Endothelial cell of coronary artery (primary cell): Measurements from ENCODE around the gene RELL2. TPM values are rescaled to one million over a fixed set of nuclear protein-coding genes. Genes with fewer than 3 reads are reported as not detected.

ENCODE experiments used
- total RNA-seq: library from RNA; depleted of rRNA; stranded (reverse); fragments of >200 nt; gene quantifications from 2 replicates; pipeline ENCODE4 v1.2.3, GENCODE V29; 2014

The RELL2 gene, protein sequence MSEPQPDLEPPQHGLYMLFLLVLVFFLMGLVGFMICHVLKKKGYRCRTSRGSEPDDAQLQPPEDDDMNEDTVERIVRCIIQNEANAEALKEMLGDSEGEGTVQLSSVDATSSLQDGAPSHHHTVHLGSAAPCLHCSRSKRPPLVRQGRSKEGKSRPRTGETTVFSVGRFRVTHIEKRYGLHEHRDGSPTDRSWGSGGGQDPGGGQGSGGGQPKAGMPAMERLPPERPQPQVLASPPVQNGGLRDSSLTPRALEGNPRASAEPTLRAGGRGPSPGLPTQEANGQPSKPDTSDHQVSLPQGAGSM
- 2.4 and 3.0 TPM in 2 replicates for total RNA-seq

DNA sequence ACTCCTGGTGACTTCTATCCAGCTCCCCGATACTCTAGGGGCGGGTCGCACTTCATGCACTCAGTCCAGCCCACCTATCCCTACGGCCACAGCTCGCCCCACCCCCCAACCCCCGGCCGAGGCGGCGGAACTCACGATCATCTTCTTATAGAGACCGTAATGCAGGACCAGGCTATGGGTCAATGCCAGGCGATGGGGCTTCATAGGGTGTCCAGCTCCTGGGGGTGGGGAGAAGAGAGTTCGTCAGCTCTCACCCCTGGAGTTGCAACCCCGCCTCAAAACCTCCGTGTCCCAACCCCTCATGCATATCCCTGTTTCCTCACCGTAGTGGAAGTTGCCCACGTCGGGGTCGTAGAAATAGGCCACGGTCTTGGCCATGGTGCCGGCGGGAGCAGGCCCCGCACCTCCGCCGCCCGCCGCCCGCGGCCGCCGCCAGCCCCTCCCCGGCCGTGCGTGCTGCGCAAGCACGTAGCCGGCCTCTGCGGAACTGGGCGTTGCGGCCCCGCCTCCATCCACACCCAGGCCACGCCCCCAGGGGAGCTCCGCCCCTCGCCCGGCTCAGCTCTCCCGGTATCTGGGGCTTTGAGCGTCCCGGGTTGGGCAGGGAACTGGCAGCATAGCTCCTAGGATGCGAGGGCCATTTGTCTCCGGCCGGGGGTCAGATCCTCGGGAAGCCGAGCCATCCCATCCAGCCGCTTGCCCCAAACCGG is at the start of gene RELL2, which contains the start of gene HDAC3:
TSS of gene RELL2 (plus strand) at position 585 of the 710 bp plus-strand sequence. CDS start 1,229 bp downstream, outside the sequence.
TSS of gene HDAC3 (minus strand) at position 437 of the 710 bp plus-strand sequence. CDS start at position 378, 59 bp downstream.

DNA sequence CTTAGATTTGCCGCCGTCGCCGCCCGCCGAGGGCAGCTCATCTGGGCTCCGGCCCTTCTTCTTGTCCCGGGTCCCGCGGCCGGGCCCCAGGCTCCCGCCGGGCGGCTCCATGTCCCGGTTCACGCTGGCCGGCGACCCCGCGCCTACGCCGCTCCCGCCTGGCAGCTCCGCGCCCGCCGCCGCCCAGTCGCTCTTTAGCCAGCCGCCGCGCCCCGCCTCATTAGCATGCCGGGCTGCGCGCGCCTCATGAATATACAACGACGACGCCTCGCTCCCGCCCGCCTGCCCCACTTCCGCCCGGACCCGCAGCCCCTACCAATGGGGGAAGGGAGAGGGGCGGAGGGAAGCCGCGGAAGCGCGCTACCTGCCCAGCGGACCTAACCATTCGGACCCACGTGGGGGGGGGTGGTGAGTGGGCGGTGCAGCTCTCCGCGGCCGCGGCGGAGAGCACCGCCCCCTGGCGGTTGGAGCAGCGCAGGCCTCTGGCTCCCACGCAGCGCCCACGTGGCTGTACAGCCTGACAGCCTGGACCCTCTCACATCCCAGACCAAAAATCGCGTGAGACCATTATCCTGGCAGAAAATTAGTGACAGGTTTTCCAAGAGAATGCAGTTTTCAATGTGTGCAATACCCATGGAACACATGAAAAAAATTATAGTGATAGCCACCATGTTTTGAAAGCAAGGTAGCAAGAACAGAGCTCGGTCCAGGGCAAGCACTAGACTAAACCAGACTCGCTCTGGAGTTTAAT is 17.8 kb upstream of the RELL2 start, which contains the start of gene DIAPH1:
TSS of gene DIAPH1 (minus strand) at position 197 of the 751 bp plus-strand sequence. CDS start at position 111, 86 bp downstream.

DNA sequence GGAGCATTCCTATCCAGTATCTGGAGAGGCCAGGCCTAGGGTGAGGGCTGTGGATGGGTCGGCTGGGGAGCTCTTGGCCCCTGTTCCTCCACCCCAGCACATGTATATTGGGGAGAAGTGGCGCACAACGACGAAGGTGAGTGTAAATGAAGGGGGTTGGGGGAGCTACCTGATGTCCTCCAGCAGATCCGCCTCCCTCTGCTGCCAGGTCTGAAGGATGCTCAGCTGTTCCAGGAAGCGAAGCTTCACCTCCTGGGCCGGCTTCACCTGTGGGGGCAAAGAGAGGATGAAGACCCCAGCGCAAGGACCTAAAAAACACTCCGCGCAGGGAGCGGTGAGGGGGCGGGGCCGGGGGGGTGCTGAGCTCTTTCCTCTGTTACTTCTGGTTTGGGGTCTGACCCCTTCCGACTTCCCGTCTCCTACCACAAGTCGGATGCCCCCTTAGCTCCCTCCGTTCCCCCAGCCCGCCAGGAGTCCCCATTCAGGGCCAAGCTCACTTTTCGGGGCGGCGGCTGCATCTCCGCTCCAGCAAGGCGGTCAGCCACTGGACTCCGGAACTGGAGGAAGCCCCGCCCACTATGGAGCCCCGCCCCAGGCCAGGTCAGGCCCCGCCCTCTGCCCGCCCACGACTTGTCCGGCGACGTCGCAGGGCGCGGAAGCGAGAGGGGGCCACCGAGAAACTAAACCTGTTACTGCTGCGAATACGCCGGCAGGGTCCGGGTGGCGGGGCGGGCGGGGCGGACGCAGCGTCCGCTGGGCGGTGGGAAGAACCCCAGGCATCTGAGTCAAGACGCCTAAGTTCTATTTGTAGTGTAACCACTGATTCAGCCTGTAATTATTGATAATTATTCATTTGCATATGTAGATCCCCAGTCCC is 14.3 kb downstream of the RELL2 start, which contains the start of gene FCHSD1:
TSS of gene FCHSD1 (minus strand) at position 568 of the 877 bp plus-strand sequence. CDS start at position 518, 50 bp downstream.

DNA sequence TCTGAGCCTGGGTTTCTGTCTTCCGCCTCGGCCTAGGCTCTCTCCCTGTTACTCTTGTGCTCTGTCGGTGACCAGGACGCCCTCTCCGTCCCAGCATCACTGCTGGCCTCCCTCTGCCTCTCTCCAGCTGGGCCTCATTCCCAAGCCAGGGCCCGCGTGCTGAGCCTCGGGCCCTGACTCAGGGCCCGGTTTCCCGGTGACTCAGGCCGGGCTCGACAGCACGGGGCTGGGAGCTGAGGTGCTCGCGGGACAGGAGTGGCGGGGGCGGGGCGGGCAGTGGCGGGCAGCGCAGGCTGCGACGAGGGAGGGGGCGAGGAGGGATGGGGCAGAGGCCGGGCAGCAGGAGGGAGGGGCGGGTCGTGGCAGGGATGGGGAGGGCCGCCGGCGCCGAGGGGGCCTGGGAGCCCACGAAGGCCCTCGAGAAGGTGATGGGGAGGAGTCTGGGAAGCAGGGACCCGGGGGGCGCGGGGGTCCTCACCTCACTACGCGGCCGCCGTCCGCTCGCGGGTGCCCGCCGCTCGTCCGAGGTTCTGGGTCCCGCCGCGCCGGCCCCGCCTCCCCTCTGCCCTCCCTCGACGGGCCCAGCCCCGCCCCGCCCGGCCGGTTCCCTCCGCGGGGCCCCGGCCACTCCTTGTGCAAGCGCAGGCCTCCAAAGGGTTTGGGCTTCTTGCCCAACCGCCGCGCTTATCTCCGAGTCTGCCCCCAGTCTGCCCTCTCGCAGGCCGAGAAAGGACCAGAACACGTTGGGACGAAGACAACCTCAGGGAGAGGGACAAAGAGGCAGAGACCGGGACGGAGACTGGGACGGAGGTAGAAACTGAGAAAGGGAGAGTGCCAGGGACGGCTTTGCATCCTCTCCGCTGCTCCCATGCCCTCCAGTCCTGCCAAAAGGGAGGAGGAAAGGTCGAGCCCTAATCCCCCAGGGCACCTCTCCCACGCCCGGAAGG is 45.2 kb downstream of the RELL2 start, which contains the start of gene ARAP3:
TSS of gene ARAP3 (minus strand) at position 536 of the 947 bp plus-strand sequence. CDS start 1,744 bp downstream, outside the sequence.

Other genes with a start within 250 kb of the RELL2 start
- gene PCDHGB4, start 249.3 kb upstream of the RELL2 start, total RNA-seq, result 14.9 and 16.3 TPM in 2 replicates
- 1.3 and 2.4 TPM in 2 replicates for gene PCDHGA8, start 244.4 kb upstream of the RELL2 start, total RNA-seq
- gene PCDHGB5, start 239.1 kb upstream of the RELL2 start, total RNA-seq, result 12.7 and 14.3 TPM in 2 replicates
- gene PCDHGA9, start 234.2 kb upstream of the RELL2 start, total RNA-seq, result 1.6 and 3.1 TPM in 2 replicates
- gene PCDHGB6, start 229.0 kb upstream of the RELL2 start, total RNA-seq, result 1.7 and 2.7 TPM in 2 replicates
- gene PCDHGA10, start 224.0 kb upstream of the RELL2 start, total RNA-seq, result 3.3 and 3.9 TPM in 2 replicates
- gene PCDHGB7, start 219.3 kb upstream of the RELL2 start, total RNA-seq, result 5.8 and 6.8 TPM in 2 replicates
- gene PCDHGA11, start 215.9 kb upstream of the RELL2 start, total RNA-seq, result 7.2 and 10.1 TPM in 2 replicates
- 4.8 and 6.7 TPM in 2 replicates for gene PCDHGA12, start 206.5 kb upstream of the RELL2 start, total RNA-seq
- 9.2 and 10.3 TPM in 2 replicates for gene PCDHGC3, start 161.0 kb upstream of the RELL2 start, total RNA-seq
- 0.90 and 1.4 TPM in 2 replicates for gene PCDHGC4, start 152.0 kb upstream of the RELL2 start, total RNA-seq
- gene PCDHGC5, start 147.9 kb upstream of the RELL2 start, total RNA-seq, result 0.45 and 0.94 TPM in 2 replicates
- 38.1 and 41.3 TPM in 2 replicates for gene DIAPH1, start 18.0 kb upstream of the RELL2 start, total RNA-seq
- 52.0 and 62.8 TPM in 2 replicates for gene HDAC3, start 148 bp upstream of the RELL2 start, total RNA-seq
- gene FCHSD1, start 14.4 kb downstream of the RELL2 start, total RNA-seq, result 18.7 and 24.5 TPM in 2 replicates
- gene ARAP3, start 45.2 kb downstream of the RELL2 start, total RNA-seq, result 30.1 and 35.6 TPM in 2 replicates
- gene PCDH1, start 241.4 kb downstream of the RELL2 start, total RNA-seq, result 181 and 222 TPM in 2 replicates